IPS DF 6.9 (cell line): ENCODE measurements around the gene TMEM109.

ENCODE experiments used
- DNase-seq: peaks from one replicate; pipeline ENCODE4 v3.0.0-alpha.2; 2013; ENCODE audit warnings: low read depth, low spot score
- H3K27ac ChIP-seq: one replicate; pipeline ENCODE4 v1.5.1; 2013; ENCODE audit warnings: low read length, control low read depth
- H3K27me3 ChIP-seq: 2 replicates; pipeline ENCODE4 v1.6.1; 2013; ENCODE audit warnings: mild to moderate bottlenecking, low read length; ENCODE audit not compliant: control insufficient read depth, insufficient read depth
- H3K36me3 ChIP-seq: 2 replicates; pipeline ENCODE4 v1.6.1; 2013; ENCODE audit warnings: low read length; ENCODE audit not compliant: control insufficient read depth, insufficient read depth
- H3K4me1 ChIP-seq: 2 replicates; pipeline ENCODE4 v1.6.1; 2013; ENCODE audit warnings: low read length; ENCODE audit not compliant: control insufficient read depth, insufficient read depth
- H3K4me3 ChIP-seq: 2 replicates; pipeline ENCODE4 v1.5.1; 2013; ENCODE audit warnings: mild to moderate bottlenecking, low read length
- H3K9me3 ChIP-seq: 2 replicates; pipeline ENCODE4 v1.6.1; 2013; ENCODE audit warnings: low read length, inconsistent platforms; ENCODE audit not compliant: control insufficient read depth, insufficient read depth
- WGBS: extraction: QIAGEN DNeasy Blood & Tissue Kit; methylation state at CpG from one replicate; pipeline ENCODE4 v1.1.7; 2013; ENCODE audit warnings: mixed read lengths, missing lambda C conversion rate; ENCODE audit not compliant: insufficient read length, insufficient coverage; 5-methylcytosine and 5-hydroxymethylcytosine counted together

The TMEM109 gene

DNA sequence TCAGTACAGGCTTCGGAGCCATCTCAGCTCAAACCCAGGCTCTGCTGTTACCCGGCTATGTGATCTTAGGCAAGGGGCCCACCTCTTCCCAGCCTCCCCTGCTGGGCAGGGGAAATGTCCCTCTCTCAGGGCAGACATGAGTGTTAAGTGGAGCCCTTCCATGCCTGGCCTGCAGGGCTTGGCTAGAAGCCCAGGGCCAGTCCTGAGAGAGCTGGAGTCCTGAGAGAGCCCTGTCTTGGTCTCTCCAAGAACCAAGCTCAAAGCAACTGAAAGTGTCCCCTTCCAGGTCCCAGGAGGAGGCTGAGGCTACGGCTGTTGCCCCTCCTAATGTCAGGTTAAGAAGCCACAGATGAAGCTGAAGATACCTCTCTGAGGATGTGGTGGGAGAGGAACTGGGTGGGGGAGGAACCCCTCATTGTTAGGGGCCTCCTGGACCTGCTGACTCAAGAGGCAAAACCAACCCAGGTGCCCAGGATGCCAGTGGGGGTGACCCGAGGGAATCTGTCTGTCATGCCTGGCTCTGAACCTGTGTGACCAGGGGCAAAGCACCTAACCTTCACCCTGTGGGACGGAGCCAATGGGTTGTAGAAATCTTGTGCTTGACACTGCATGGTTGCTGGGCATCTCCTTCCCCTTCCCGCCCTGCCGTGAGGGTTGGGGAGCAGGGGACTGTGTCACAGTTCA is 42.4 kb upstream of the TMEM109 start:
- DNase-seq = no peak
- no CpG with 5 or more reads among the region's 7 CpGs for WGBS
- Histone ChIP-seq H3K36me3 (no peaks in the 10 kb centered on the region), H3K9me3 (no peaks in the 10 kb centered on the region), H3K27me3 (no peaks in the 10 kb centered on the region), H3K4me1 (no peaks in the 10 kb centered on the region; the same call in 1 of the 2 replicates), H3K27ac (no peak overlapping the region), H3K4me3 (no peak overlapping the region)

DNA sequence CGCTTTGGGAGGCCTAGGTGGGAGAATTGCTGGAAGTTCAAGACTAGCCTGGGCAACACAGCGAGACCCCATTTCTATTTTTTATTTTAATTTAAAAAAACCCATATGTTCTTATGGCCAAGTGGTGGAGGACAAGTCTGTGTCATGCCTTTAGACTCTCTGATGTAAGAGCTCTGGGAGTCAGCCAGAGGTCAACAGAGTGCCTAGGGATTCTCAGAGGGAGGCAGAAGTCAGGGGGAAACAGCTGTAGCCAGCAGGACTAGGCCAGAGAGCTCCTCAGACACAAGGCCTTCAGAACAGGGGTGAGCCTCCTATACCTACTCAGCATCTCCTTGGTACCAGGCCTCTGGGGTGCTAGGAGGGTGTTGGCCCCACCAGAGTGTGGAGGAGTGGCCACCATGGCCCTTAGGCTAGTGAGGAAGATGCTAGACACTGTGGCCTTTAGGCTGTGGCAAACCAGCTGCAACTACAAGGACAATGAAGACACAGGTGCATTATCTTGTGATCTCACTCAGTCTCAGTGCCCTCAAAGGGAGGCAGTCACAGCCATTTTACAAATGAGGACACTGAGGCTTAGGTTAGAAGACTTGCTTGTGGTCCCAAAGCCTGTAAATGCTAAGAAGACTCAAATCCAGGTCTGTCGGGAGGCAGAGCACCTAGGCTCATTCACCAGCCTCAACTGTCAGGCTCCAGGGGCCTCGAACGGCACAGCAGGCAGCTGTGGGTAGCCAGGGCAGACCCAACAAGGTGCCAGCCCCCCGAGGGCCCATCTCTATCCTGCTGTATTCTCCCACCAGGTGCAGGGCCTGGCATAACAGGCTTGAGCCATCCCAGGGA is 41.6 kb upstream of the TMEM109 start:
- no peak for DNase-seq

DNA sequence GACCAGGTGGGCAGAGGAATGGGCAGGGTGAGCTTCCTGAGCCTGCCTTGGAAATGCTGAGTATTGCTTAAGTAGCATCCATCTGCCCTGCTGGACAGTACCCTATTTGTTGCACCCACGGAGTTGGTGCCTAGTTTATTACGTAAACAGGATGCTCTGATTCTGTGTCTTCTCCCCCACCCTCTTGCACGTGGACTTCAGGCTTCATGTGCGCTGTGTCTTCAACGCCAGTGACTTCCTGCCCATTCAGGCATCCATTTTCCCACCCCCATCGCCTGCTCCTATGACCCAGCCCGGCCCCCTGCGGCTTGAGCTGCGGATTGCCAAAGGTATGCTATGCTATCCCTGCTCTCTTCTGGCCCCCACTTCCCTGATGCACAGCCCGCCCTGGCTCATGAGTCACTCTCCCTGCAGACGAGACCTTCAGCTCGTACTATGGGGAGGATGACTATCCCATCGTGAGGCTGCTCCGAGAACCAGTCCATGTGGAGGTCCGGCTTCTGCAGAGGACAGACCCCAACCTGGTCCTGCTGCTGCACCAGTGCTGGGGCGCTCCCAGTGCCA is 40.9 kb upstream of the TMEM109 start:
- no peak overlapping the region for H3K27ac ChIP-seq
- WGBS = no CpG with 5 or more reads among the region's 16 CpGs

More for the DNA sequence above, 41.6 kb upstream of the TMEM109 start:
- WGBS = no CpG with 5 or more reads among the region's 6 CpGs
- H3K4me3 ChIP-seq = no peak overlapping the region
- no peak overlapping the region for H3K27ac ChIP-seq
- H3K9me3 ChIP-seq = no peaks in the 10 kb centered on the region
- H3K27me3 ChIP-seq = no peaks in the 10 kb centered on the region
- no peaks in the 10 kb centered on the region; the same call in 1 of the 2 replicates for H3K4me1 ChIP-seq
- no peaks in the 10 kb centered on the region for H3K36me3 ChIP-seq

DNA sequence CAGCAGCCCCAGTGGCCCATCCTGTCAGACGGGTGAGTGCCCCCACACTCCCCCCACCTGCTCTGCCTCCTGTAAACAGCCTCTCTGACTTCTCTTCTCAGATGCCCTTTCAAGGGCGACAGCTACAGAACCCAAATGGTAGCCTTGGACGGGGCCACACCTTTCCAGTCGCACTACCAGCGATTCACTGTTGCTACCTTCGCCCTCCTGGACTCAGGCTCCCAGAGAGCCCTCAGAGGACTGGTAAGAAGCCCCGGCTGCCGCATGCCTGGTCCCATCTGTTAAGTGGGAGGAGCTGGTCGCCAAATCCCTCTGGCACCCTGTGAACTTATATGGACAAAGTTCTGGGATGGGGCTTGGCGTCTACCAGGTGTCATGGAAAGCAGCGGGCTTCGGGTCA is 40.4 kb upstream of the TMEM109 start:
- WGBS = no CpG with 5 or more reads among the region's 12 CpGs
- H3K27ac ChIP-seq = no peak overlapping the region
- H3K4me1 ChIP-seq = no peaks in the 10 kb centered on the region; the same call in 1 of the 2 replicates

More for the DNA sequence above, 40.9 kb upstream of the TMEM109 start:
- Histone ChIP-seq H3K9me3 (no peaks in the 10 kb centered on the region), H3K27me3 (no peaks in the 10 kb centered on the region), H3K4me3 (no peak overlapping the region), H3K36me3 (no peaks in the 10 kb centered on the region), H3K4me1 (no peaks in the 10 kb centered on the region; the same call in 1 of the 2 replicates)
- DNase-seq = no peak

DNA sequence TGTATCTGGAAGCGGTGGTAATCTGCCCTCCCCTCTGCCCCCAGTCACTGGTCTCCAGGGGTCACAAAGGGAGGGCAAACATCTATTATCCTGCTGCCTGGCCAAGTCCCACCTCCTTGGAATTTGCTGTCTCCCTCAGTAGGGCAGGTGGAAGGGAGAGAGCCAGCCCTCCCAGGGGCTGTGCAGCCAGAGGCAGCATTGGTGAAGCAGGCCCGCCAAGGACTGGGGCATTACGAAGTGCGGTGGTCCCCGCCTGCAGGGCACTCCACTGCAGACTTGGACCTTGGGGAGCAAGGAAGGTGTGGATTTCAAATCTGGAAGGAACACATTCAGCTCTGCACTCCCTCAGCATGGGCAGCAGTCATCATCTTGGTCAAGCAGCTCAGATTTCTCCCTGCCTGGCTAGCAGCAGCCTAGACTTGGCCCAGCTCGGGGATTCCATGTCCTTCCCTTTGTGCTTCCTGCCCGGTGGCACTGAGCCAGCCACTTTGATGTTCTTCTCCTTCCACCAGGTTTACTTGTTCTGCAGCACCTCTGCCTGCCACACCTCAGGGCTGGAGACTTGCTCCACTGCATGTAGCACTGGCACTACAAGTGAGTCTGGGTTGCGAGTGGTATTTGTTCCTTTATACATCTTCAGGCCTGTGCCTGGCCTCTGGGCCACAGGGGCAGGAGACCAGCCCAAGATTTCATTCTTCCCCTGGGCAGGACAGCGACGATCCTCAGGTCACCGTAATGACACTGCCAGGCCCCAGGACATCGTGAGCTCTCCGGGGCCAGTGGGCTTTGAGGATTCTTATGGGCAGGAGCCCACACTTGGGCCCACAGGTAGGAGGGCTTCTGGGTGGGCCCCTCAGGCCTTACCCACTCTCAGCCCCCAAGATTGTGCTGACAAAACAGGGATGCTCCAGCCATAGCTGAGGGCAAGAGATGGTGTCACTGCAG is 39.3 kb upstream of the TMEM109 start:
- Histone ChIP-seq H3K9me3 (no peaks in the 10 kb centered on the region), H3K4me1 (no peaks in the 10 kb centered on the region; the same call in 1 of the 2 replicates), H3K36me3 (no peaks in the 10 kb centered on the region), H3K4me3 (no peak overlapping the region), H3K27me3 (no peaks in the 10 kb centered on the region), H3K27ac (no peak overlapping the region)
- no CpG with 5 or more reads among the region's 13 CpGs for WGBS
- DNase-seq = no peak

More for the DNA sequence above, 40.4 kb upstream of the TMEM109 start:
- no peak overlapping the region for H3K4me3 ChIP-seq
- no peaks in the 10 kb centered on the region for H3K36me3 ChIP-seq
- DNase-seq = no peak
- H3K9me3 ChIP-seq = no peaks in the 10 kb centered on the region
- no peaks in the 10 kb centered on the region for H3K27me3 ChIP-seq

DNA sequence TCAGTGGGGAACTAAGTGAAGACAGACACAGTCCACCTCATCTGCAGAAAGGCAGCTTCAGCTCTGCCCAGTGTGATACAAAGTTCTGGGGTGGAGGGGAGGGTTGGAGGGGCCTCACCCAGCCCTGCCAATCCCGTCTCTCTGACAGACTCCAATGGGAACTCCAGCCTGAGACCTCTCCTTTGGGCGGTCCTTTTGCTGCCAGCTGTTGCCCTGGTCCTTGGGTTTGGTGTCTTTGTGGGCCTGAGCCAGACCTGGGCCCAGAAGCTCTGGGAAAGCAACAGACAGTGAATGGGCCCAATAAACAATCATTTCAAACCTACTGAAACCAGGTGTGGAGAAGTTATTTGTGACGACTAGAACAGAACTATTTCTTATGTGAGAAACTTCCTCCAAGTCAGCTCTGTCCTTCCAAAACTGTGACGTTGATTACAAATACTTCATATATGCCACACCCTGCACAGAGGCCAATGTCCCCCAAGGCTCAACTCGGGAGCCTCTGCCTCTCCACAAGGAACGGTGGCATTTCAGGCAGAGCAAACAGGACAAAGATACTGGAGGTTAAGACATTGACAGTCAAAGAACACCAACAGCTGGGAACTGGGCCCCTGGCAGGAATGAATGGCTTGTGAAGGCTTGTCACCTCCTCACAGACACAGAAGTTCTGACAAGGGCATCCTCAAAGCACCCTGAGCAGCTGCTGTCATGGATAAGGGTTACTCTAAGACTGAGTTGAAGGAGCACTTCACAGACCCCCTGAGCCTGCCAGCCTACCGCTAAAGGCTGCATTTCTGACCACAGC is 38.4 kb upstream of the TMEM109 start:
- no peaks in the 10 kb centered on the region for H3K27me3 ChIP-seq
- H3K4me1 ChIP-seq = no peaks in the 10 kb centered on the region; the same call in 1 of the 2 replicates
- H3K9me3 ChIP-seq = no peaks in the 10 kb centered on the region
- H3K36me3 ChIP-seq = no peaks in the 10 kb centered on the region
- no peak overlapping the region for H3K4me3 ChIP-seq
- WGBS = no CpG with 5 or more reads among the region's 7 CpGs
- no peak for DNase-seq
- no peak overlapping the region for H3K27ac ChIP-seq

DNA sequence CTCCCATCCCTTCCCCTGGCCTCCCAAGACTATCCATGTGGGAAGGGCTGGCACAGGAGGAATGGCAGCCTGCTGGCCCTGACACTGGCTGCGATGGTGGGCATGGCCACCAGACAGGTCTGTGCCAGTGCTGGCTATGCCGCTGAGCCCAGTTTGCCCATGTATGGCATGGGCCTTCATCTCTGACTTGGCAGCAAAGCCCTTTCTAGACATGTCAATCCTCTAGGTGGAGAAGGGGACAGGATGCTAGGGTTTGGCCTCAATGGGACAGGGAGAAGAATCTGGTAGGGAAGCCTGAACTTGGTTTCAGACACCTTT is 37.8 kb upstream of the TMEM109 start:
- no peak overlapping the region for H3K27ac ChIP-seq
- WGBS = no CpG with 5 or more reads among the region's 2 CpGs
- no peak for DNase-seq
- H3K9me3 ChIP-seq = no peaks in the 10 kb centered on the region
- H3K27me3 ChIP-seq = no peaks in the 10 kb centered on the region
- no peak overlapping the region for H3K4me3 ChIP-seq
- H3K4me1 ChIP-seq = no peaks in the 10 kb centered on the region; the same call in 1 of the 2 replicates
- no peaks in the 10 kb centered on the region for H3K36me3 ChIP-seq

DNA sequence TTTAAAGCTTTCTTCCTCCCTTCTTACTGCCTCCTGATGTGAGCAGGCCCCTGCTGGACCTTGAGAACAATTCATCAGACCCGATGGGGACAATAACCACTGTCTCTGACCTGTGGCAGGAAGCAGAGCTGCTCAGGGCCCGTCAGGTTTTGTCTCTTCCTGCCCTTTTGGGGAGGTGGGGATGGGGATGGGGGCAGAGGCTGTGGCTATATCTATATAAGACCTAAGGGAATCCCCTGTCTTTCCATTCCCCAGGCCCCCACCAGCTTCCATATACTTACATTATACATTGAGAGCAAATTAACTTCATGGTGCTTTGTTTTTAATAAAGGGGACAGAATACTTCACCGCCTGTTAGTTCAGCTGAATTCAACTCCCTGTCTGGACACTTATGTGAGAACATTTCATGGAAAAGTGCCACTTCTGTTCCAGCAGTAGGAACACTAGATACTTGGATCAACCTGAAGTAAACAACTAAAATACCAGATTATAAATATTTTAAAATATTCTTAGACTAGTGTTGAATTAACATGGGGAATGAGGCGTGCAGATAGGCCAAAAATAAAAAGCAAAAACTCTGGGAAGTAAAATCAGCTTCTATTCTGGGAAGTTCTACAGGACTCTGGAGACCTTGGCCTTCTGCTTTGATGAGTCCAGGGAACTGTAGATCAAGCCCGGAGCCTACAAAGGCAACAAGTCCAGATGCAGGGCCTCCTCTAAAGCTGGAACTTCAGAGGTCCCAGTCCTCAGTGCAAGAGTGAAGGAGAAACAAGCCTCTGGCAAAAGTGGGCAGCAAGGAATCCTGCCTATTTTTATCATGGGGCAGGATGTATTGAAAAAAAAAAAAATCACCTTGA is 35.5 kb upstream of the TMEM109 start:
- Histone ChIP-seq H3K27me3 (no peaks in the 10 kb centered on the region), H3K36me3 (no peaks in the 10 kb centered on the region), H3K4me3 (no peak overlapping the region), H3K9me3 (no peaks in the 10 kb centered on the region), H3K27ac (no peak overlapping the region), H3K4me1 (no peaks in the 10 kb centered on the region)
- DNase-seq = no peak
- no CpG with 5 or more reads among the region's 5 CpGs for WGBS

DNA sequence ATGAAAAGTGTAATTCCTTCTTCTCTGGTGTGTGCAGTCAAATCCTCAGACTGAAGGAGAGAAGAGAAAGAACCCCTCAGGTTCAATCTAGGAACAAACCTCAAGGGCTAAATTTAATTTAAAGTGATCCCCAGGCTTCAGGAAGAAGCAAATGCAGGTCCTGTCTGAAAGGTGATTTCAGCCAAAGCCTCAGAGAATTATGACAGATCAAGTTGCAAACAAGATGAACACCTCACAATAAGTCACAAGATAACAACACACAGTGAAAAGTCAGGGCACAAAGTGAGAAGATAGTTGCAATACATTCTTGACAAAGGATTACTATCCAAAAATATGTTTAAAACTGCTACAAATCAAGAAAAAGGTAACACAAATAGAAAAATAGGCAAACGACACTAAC is 34.9 kb upstream of the TMEM109 start:
- no peaks in the 10 kb centered on the region for H3K4me1 ChIP-seq
- H3K27me3 ChIP-seq = no peaks in the 10 kb centered on the region
- H3K4me3 ChIP-seq = no peak overlapping the region
- H3K9me3 ChIP-seq = no peaks in the 10 kb centered on the region
- H3K36me3 ChIP-seq = no peaks in the 10 kb centered on the region
- WGBS = no CpG with 5 or more reads among the region's 1 CpG
- no peak for DNase-seq
- no peak overlapping the region for H3K27ac ChIP-seq
